ENCODE results near the gene ACY1. TPM values are rescaled to one million over a fixed set of nuclear protein-coding genes. Genes with fewer than 3 reads are reported as not detected.

The ACY1 gene
- total RNA-seq, 2 experiments from 2014 or later: 4.9 TPM

DNA sequence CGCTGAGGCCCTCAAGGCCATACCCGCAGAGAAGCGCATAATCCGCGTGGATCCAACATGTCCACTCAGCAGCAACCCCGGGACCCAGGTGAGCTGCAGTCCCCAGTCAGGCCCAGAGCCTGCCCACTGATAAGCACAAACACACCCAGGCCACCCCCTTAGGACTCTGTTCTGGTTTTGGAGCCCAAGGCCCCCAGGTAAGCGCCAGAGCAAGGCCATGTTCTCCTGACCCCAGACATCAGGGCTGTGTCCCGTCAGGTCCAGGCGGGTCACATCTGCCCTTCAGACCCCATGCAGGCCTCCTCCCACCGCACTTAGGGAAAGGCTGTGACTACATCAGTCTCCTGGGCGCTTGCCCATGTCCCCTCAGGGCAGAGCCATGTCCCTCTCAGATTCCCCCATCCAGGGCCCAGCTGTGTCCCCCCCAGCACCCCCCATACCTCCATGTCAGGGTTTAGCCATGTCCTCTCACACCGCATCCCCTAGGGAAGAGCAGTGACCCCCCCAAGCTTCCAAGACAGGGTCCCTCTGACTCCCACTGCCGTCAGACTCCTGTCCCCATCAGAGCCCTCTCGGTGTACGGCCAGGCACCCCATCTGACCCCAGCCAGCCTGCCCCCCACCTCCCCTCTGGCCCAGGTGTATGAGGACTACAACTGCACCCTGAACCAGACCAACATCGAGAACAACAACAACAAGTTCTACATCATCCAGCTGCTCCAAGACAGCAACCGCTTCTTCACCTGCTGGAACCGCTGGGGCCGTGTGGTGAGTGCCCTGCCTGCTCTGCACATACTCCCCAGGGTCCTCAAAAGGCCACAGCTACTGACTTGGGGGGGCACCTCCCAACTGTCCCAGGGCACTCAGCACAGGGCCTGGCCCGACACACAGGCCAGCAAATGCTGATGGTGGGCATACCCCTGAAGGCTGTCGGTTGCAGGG is 39.6 kb upstream of the ACY1 start:
- Histone ChIP-seq H3K36me3 (ENCODE audit: insufficient read depth, low read length) (peaks cover 6% of the 10 kb centered on the region), H3K9me3 (ENCODE audit: control insufficient read depth in 1 of 2, insufficient read depth in 1 of 2, low read length in 2 of 2) (no peaks in the 10 kb centered on the region), H3K27me3 (ENCODE audit: control insufficient read depth in 1 of 2, insufficient read depth in 2 of 2, low read length in 2 of 2) (no peaks in the 10 kb centered on the region), H3K4me1 (ENCODE audit: insufficient read depth, low read length) (peaks cover 32% of the 10 kb centered on the region), H3K27ac (ENCODE audit: low read depth in 1 of 2, low read length in 2 of 2) (no peak overlapping the region), H3K4me3 (ENCODE audit: low read length) (peak overlapping the region; percentile 89)
- H3K27me3 Mint-ChIP-seq: no peaks in the 10 kb centered on the region
- H3K27ac Mint-ChIP-seq: no peak overlapping the region
- CTCF ChIA-PET: interaction anchor here (2.2 to 2.5 kb wide), 4 partner anchors 30 to 52 kb away, joined by 7 to 18 read pairs (median 12); partner anchors contain the start of genes ABHD14A, ABHD14B, ACY1 and RPL29
- H3K36me3 Mint-ChIP-seq (ENCODE audit: low read depth): peaks cover 23% of the 10 kb centered on the region
- no peak for ATAC-seq (ENCODE audit: poor library complexity)
- H3K4me1 Mint-ChIP-seq (ENCODE audit: low read depth): peaks cover 36% of the 10 kb centered on the region
- no peaks in the 10 kb centered on the region for H3K9me3 Mint-ChIP-seq
- TF ChIP-seq, protein P1, sequence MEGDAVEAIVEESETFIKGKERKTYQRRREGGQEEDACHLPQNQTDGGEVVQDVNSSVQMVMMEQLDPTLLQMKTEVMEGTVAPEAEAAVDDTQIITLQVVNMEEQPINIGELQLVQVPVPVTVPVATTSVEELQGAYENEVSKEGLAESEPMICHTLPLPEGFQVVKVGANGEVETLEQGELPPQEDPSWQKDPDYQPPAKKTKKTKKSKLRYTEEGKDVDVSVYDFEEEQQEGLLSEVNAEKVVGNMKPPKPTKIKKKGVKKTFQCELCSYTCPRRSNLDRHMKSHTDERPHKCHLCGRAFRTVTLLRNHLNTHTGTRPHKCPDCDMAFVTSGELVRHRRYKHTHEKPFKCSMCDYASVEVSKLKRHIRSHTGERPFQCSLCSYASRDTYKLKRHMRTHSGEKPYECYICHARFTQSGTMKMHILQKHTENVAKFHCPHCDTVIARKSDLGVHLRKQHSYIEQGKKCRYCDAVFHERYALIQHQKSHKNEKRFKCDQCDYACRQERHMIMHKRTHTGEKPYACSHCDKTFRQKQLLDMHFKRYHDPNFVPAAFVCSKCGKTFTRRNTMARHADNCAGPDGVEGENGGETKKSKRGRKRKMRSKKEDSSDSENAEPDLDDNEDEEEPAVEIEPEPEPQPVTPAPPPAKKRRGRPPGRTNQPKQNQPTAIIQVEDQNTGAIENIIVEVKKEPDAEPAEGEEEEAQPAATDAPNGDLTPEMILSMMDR (IDR thresholded peaks at IDR 0.05): no peak
- POLR2A ChIA-PET: interaction anchor here (1.6 to 3.4 kb wide), 5 partner anchors 24 to 51 kb away, joined by 6 to 35 read pairs (median 13); partner anchors contain the start of genes ABHD14B, ACY1, PCBP4 and RPL29
- intact Hi-C loops (cut with DNase I, micrococcal nuclease): loop anchor here (2.0 to 10.0 kb wide), 5 partner anchors 113 to 559 kb away; partner anchors contain the start of genes DCAF1 (in 1 of the 2), DUSP7 (in 1 of the 2) and MANF (in 1 of the 2)
- no peak for DNase-seq
- peak overlapping the region; percentile 56 for H3K4me3 Mint-ChIP-seq

DNA sequence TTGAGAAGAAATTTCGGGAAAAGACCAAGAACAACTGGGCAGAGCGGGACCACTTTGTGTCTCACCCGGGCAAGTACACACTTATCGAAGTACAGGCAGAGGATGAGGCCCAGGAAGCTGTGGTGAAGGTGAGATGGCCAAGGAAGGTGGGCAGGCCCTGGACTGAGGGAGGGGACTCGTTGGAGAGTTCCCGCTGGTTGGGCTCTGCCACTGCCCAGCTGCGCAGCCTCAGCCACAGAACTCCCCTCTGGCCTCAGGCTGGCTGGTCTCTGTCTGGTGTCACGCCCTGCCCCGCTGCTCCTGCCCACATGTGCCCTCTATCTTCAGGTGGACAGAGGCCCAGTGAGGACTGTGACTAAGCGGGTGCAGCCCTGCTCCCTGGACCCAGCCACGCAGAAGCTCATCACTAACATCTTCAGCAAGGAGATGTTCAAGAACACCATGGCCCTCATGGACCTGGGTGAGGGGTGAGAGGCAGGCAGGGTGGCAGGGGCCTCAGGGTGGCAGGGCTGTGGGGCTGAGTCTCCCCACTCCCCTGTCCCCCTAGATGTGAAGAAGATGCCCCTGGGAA is 38.8 kb upstream of the ACY1 start:
- no peak overlapping the region for H3K27ac ChIP-seq (ENCODE audit: low read depth in 1 of 2, low read length in 2 of 2)
- TF ChIP-seq, protein P1 (IDR thresholded peaks at IDR 0.05): no peak
- Mint-ChIP-seq H3K9me3 (no peaks in the 10 kb centered on the region), H3K36me3 (ENCODE audit: low read depth) (peaks cover 15% of the 10 kb centered on the region), H3K4me1 (ENCODE audit: low read depth) (peaks cover 30% of the 10 kb centered on the region), H3K4me3 (no peak overlapping the region), H3K27ac (no peak overlapping the region), H3K27me3 (no peaks in the 10 kb centered on the region)
- no peak overlapping the region for H3K4me3 ChIP-seq (ENCODE audit: low read length)
- ATAC-seq (ENCODE audit: poor library complexity) (no peak), DNase-seq (no peak)
- H3K4me1 ChIP-seq (ENCODE audit: insufficient read depth, low read length): peaks cover 32% of the 10 kb centered on the region
- no peaks in the 10 kb centered on the region for H3K9me3 ChIP-seq (ENCODE audit: control insufficient read depth in 1 of 2, insufficient read depth in 1 of 2, low read length in 2 of 2)
- no peaks in the 10 kb centered on the region for H3K36me3 ChIP-seq (ENCODE audit: insufficient read depth, low read length)
- POLR2A ChIA-PET: interaction anchor here (1.3 kb wide), 1 partner anchor 29 kb away, joined by 3 read pairs; the partner anchor contains the start of gene ABHD14B
- H3K27me3 ChIP-seq (ENCODE audit: control insufficient read depth in 1 of 2, insufficient read depth in 2 of 2, low read length in 2 of 2): no peaks in the 10 kb centered on the region
- intact Hi-C loops (cut with DNase I, micrococcal nuclease): loop anchor here in 1 of 2 experiments (5.0 to 10.0 kb wide), 2 partner anchors 442 to 560 kb away; partner anchors contain the start of genes DCAF1 and MANF
- CTCF ChIA-PET: interaction anchor here (2.2 kb wide), 1 partner anchor 29 kb away, joined by 8 read pairs; the partner anchor contains the start of genes ABHD14A and ABHD14B
